NCI-H2227 (cell line): ENCODE measurements around the gene TGFBR3L.
"Not testable (repeated sequence)": the region's sequence is repeated elsewhere in the genome, so short reads cannot be mapped to it uniquely, and the experiment has no call there.

Source experiments
- DNase-seq: peaks from one replicate; lab custom pipeline; 2025; ENCODE audit not compliant: unreplicated experiment; lab: John Stamatoyannopoulos, UW

Gene TGFBR3L

DNA sequence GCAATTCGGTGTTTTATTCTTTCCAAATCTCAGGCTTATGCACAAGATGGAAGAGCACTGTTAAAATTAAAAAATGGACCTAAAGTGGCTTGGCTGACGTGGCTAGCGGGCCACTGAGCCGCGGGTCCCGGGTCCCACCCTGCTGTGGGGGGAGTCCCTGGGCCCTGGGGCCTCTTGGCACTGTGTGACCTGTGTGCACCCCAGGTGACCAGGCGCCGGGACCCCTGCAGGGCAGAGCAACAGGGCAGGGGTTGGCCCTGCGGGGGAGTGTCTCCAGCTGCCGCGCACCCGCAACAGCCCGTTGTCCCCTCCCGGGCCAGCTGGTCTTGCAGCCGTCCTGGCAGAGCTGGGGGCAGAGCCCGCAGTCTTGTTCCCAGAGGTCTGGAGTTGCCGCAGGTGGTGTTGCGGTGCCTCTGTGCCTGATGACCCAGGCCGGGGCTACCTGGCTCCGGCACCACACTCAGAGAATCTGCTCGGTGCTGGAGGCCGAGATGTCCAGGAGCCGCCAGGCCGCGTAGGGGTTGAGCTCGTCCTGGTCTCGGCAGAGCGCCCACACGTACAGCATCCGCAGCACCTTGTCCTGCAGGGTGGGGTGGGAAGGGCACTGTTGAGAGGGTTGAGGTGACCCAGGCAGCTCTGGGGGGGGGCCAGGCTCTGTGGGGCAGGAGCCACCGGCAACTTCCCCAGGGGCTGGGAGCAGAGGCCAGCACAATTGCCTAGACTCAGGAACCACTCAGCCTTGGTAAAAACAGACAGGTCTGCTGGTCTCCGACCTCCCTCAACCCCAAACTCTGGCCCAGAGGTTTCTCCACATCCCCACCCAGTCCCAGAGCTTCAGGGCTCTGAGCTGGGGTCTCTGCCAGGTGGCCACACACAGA lies 12.3 kb downstream of the TGFBR3L start:
- no peak for DNase-seq

DNA sequence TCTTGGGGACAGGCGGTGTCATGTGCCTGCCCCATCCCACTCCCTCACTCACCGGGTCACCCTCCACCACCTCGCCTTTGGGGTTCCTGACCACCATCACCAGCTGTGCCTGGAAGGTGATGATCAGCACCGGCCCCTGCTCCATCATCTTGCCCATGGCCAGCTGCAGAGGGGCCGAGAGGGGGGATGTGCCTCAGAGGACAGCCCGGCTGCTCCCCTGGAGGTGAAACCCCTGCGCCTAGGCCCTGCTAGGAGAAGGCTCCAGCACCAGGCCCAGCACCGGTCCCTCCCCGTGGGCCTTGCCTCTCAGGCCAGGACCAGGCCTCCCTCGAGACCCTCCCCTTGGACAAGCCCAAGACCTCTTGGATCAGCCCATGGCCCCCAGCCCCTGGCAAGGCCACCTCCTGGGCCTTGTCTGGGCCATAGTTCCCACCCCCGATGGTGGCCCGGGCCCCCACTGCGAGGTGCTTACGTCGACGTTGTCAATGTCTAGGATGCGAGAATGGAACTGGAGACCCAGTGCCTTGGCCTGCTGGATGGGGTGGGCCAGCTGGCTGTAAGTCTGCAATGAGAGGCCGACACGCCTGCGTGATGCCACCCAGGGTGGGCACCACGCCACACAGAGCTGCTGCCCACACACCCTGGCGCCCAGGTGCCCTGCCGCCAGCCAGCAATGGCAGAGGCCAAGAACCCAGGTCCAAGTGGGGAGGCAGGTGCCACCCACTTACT lies 13.1 kb downstream of the TGFBR3L start:
- no peak for DNase-seq

GRCh38 chr19:7928334-7928706 lies 13.7 kb downstream of the TGFBR3L start:
- DNase-seq: no peak

DNA sequence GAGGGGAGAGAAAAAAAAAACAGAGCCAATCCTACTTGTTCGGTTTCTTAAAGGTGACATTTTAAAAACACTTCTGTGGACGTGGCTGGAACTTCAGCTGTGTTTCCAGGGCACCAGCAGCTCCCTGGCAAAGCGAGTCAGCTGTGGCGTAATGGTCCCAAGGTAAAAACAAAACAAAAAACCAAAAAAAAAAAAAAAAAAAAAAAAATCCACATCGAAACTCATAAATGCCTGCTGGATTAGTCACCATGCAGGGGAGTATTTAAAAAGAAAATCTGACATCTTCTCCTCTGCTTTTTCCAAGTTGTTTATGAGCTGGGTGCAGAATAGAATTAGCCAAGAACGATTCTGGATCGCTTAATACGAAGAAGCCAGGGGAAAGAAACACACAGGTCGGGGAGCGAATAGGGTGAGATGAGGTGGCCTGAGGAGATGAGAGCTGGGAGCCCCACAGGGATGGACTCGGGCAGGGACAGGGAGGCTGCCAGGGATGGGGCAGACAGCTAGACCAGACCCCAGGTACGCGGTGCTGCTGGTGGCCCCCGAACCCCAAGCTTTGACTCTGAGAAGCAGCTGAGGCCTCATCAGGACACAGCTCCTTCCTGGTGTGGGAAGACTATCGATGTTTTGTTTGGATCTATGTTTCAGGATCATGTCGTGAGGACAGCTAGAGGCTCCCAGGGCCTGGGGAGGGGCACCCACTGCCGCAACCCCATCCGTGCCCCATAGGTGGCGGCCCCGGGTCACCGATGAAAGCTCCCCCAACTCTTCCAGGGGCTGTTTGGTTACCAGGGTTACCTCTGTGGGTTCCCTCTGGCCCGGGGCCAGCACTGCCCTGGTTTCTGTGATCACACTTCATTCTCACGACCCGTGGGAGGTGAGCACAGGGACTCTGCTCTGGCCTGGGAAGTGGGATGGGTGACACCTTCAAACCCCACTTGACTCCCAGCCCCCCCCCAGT lies 14.4 kb downstream of the TGFBR3L start:
- peak; percentile 11 for DNase-seq

DNA sequence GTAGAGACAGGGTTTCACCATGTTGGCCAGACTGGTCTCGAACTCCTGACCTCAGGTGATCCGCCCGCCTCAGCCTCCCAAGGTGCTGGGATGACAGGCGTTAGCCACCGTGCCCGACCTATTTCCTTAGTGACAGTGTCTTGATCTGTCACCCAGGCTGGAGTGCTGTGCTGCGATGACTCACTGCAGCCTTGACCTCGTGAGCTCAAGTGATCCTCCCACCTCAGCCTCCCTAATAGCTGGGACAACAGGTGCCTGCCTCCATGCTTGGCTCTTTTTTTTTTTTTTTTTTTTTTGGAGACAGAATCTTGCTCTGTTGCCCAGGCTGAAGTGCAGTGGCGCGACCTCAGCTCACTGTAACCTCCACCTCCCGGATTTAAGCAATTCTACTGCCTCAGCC lies 15.4 kb downstream of the TGFBR3L start:
- not testable (repeated sequence) for DNase-seq

- no peak for DNase-seq
Observed at GRCh38 chr19:7930765-7931164, 16.1 kb downstream of the TGFBR3L start.

DNA sequence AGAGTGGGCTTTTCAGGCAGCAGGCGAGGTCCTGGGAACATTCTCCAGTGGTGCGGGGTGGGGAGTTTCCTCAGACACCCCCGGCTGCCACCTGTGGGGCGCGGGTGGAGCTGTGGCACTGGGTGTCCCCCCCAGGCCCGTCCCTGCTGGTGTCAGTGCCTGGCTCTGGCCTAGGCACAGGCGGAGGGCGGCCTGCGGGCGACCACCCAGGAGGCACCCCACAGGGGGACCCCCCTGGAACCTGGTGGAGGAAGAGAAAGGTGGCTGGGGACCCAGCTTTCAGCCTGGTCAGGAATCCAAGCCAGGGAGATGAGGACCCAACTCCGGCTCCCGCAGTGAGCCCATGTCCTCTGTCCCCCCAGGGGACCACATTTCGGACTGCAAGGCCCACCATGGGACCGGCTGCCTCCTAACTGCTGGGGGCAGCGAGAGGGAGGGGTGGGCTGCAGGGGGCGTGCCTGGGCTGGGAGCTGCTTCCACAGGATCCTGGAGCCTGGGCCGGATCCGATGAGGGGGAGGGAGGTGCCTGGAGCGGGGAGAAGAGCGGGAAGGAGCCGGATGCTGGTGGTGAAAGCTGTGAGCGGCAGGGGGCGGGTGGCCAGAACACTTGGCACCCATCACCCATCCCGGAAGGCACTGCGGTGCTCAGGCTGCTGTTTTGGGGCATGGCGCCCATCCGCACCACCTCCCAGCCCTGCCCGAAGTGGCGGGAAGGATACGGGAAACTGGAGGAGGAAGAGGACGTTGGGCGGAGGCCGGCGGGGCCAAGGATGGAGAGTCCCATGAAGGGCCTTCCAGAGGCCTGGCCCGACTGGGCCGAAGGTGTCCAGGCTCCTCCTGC lies 16.8 kb downstream of the TGFBR3L start:
- no peak for DNase-seq

DNA sequence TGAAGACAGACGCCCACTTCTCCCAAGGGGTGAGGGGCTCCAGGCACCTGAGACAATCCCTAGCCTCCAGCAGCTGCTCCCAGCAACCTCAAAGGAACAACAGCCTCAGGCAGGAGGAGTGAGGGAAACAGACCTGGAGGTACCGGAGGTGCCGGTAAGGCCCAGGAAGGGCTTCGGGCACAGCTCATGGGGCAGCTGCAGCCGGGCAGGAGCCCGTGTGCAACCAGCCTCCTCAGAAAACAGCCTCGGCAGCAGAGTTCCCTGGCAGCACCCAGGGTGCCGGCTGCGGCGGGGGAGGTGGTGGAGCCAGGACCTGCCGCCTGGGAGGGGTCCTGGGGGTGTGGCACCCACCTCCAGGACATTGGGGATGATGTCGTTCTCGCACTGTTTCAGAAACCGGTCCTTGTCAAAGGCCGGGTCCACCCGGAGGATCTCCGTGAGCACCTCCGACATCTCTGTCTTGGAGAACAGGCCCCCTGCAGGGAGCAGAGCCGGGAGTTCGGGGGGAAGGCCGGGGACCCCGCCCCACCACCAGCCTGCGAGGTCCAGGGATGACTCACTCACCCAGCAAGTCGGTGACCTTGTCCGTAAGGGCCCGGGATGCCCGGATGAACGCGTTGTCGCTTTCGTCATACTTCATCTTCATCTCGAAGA lies 17.8 kb downstream of the TGFBR3L start:
- no peak for DNase-seq

GRCh38 chr19:7932930-7933300 lies 18.3 kb downstream of the TGFBR3L start:
- DNase-seq: no peak

DNA sequence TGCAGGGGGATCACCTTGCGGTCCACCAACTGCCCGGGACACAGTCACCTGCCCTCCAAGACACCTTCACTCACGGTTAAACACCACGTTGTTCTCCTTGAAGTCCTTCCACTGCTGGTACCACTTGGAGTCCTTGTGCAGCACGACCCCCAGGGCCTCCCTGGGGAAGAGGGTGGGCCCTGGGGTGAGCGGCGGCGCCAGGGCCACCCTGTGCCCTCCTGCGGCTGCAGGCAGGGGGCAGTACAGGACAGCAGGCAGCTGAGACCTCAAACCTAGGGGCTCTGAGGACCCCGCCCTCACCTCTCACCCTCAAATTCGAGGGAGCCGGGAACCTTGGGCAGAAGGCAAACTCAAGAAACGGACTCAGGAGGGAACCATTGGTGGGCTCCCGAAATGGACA lies 18.8 kb downstream of the TGFBR3L start:
- DNase-seq: no peak

GRCh38 chr19:7933828-7934725 lies 19.4 kb downstream of the TGFBR3L start:
- no peak for DNase-seq

- DNase-seq: no peak
Observed at GRCh38 chr19:7934766-7935165, 20.1 kb downstream of the TGFBR3L start.

DNA sequence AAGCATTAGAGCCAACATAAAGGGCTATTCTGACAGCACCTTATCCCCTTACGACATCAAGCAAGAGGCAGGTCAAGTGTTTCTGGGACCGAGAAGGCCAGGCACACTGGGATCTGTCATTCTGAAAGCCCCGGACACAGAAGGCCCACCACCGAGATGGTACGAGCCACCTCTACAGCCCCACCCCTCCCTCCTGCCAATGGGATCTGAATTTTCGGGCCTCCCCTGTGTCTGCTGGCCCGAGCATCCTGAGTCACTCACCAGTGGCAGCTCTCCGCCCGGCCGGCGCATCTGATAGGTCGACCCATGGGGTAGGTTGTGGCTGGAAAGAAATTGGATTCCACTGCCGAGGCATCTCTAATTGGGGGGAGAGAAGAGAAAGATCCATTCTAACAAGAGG lies 26.2 kb downstream of the TGFBR3L start:
- DNase-seq: no peak

DNA sequence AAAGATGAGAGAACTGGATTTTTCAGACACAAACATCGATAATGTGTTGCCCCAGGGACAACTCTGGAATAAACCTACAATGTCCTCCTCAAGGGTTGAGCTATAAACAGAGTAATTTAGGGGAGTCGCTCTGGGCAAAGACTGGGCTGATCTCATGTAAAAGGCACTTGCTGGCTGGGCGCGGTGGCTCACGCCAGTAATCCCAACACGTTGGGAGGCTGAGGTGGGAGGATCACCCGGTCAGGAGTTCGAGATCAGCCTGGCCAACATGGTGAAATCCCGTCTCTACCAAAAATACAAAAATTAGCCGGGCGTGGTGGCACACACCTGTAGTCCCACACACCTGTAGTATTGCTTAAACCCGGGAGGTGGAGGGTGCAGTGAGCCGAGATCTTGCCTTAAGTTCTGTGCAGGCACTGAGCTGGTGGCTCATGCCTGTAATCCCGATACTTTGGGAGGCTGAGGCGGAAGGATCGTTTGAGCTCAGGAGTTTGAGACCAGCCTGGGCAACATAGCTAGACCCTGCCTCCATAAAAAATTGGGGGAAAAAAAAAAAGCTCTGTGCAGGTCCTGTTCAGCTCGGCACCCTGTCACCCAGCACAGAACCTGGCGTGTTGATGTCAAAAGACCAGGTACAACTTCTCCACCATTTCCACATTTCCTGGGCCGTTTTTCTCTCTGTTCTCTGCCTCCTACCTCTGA lies 27.4 kb downstream of the TGFBR3L start:
- DNase-seq: no peak

GRCh38 chr19:7942981-7943443 lies 28.4 kb downstream of the TGFBR3L start:
- DNase-seq: no peak

DNA sequence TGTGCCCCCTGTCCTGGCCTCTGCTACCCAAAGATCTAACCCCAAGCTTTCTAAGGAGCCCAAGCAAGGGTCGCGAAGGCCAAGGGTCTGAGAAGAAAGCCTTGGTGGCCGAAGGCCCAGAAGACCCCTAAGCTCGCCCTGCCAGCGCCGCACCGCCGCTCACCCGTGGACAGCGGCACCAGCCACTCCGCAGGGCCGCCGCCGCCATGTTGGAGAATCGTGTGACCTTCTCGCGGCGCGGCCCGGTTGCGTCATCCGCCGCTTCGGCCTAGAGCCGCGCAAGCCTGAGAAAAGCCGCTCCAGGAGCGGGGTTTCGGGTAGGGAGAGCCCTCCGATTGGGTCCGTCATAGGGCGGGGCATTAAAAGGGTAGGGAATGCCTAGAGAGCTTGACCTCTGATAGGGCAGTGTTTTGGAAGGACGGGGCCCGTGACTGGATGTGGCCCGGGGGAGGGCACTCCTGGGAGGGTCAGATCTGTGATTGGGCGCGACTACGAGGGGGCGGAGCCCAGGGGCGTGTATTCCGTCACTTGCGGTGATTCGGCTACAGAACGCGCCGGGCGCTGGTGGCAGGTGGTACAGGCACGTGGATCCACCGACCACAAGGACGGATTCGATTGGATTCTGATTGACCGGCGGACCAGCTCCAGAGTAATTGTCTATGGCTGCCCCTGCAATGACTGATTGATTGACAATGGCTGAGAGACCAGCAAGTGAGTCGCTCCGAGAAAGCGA lies 29.0 kb downstream of the TGFBR3L start, which contains the start of gene TIMM44:
Gene TIMM44 (minus strand): TSS at position 223 of the 733 bp plus-strand sequence. CDS start 15 bp downstream, at position 208.
- peak; percentile 98 for DNase-seq

- DNase-seq: peak; percentile 88
Observed at GRCh38 chr19:7944177-7944761, 29.6 kb downstream of the TGFBR3L start.
